ES-I3 (cell line): ENCODE results near the gene PPARA.

Experiments used
- H3K36me3 ChIP-seq: 2 replicates; pipeline ENCODE4 v1.6.1; 2013; ENCODE audit warnings: mild to moderate bottlenecking, low read length, control low read depth, moderate library complexity; ENCODE audit not compliant: insufficient read depth
- H3K4me1 ChIP-seq: 2 replicates; pipeline ENCODE4 v1.6.1; 2013; ENCODE audit warnings: mild to moderate bottlenecking, control low read depth, low read length; ENCODE audit not compliant: insufficient read depth
- H3K9ac ChIP-seq: 2 replicates; pipeline ENCODE4 v1.6.1; 2013; ENCODE audit warnings: low read depth, mild to moderate bottlenecking, low read length, moderate library complexity
- H3K9me3 ChIP-seq: 2 replicates; pipeline ENCODE4 v1.6.1; 2013; ENCODE audit warnings: mild to moderate bottlenecking, low read length, moderate library complexity; ENCODE audit not compliant: control insufficient read depth, insufficient read depth

Gene PPARA

DNA sequence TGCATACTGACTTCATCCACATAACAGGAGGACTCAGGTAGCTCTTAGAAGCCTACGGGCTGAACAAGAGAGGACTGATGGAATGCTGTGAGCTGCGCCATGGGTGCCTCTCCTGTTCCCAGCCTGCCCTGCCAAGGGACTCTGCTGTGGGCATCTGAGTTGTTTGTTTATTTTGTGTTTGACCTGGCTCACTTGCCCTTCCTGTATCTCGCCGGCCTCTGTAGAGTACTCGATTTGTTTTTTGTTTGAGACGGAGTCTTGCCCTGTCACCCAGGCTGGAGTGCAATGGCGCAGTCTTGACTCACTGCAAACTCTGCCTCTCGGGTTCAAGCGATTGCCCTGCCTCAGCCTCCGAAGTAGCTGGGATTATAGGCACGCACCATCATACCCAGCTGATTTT is 119.2 kb downstream of the PPARA start:
- Histone ChIP-seq H3K9ac (no peak overlapping the region), H3K36me3 (no peaks in the 10 kb centered on the region), H3K4me1 (no peaks in the 10 kb centered on the region), H3K9me3 (no peaks in the 10 kb centered on the region; the same call in 1 of the 2 replicates)

DNA sequence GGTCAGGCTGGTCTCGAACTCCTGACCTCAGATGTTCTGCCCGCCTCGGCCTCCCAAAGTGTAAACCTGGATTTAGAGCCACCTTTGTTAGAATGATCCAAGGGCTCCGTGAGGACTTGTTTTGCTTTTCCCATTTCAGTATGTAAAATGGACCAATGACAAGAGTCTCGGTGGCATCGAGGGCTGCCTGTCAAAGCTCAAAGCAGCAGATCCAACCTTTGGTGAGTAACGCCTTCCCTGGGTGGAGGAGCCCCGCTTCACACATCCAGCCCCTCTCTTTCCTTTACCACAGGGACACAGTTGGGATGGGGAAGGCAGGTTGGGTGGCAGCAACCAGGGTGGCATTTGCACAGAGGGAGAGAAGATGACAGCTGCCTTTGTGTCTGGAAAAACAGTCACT is 121.9 kb downstream of the PPARA start:
- Histone ChIP-seq H3K4me1 (no peaks in the 10 kb centered on the region), H3K9me3 (no peaks in the 10 kb centered on the region), H3K36me3 (no peaks in the 10 kb centered on the region), H3K9ac (no peak overlapping the region)

DNA sequence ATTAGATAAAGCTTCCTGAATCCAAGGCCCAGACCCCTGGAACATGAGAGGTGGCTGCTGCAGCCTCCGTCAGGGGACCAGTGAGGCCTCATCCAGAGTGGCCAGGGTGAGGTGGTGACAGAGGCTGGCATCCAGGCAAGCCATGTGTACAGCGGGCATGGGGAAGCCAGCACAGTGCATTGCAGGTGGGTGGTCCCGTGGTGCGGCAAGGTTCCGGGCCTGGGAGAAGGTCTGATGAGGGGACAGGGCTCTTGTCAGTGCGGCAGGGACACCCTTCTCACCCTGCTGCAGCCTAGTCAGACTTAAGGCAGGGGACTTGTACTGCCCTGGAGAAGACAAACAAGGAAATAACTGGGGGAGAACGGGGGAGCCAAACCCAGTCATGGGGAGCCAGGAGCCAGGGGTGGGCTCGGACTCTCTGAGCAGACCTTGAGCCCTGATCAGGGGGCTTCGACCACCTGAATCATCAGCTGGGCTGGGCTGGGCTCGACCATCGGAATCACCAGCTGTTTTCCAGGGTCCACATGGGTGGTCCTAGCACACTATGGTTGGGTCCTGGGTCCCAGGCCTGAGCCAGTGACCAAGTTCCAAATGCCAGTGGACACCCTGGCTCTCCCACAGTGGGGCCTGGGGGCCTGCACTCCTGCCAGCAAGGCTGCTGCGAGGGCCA is 122.6 kb downstream of the PPARA start:
- Histone ChIP-seq H3K9me3 (no peaks in the 10 kb centered on the region), H3K4me1 (no peaks in the 10 kb centered on the region), H3K9ac (no peak overlapping the region), H3K36me3 (no peaks in the 10 kb centered on the region)

DNA sequence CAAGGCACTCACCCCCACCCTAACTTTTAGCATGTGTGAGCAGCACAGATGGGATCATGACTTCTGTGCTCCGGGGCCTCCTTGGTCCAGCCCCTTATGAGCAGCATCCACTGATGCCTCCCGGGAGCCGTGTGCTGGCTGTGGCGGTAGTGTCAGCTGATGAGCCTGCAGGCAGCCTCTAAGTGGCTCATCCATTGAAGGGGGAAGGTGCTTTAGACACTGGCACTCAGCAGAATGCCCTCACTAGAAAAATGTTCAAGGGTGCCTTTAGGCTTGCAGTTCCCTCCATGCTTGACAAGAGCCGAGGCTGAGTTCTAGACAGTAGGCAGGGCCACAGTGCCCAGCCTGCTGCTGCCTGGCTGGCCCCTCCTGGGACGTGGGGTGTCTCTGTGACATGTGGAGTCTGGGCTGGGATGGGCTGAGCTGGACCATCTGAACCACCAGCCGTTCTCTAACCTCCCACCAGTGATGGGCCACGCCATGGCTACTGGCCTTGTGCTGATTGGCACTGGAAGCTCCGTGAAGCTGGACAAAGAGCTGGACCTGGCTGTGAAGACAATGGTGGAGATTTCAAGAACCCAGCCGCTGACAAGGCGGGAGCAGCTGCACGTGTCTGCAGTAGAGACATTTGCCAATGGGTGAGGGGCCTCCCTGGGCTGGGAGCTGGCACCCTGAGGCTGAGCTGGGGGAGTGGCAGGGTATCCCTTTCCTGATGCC is 123.3 kb downstream of the PPARA start:
- Histone ChIP-seq H3K9ac (no peak overlapping the region), H3K36me3 (no peaks in the 10 kb centered on the region), H3K4me1 (no peaks in the 10 kb centered on the region), H3K9me3 (no peaks in the 10 kb centered on the region)

DNA sequence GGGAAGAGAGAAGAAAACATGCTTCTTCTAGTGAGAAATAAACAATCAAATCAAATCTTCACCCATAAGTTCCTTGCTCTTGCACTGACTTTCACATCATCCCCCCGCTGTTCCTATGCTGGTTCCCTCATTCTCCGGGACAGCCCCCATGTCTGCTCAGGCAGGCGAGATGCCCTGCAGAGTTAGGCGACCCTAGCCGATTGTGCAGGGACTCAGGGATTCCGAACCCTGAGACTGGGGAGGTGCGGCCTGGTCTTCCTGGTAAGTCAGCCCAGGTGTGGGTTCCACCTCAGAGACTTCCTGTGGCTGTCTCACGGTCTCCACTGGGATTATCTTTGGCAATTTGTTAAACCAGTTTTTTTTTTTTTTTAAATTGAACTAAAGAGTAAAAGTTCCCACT is 124.1 kb downstream of the PPARA start:
- no peaks in the 10 kb centered on the region for H3K36me3 ChIP-seq
- no peaks in the 10 kb centered on the region for H3K4me1 ChIP-seq
- H3K9ac ChIP-seq = no peak overlapping the region
- no peaks in the 10 kb centered on the region for H3K9me3 ChIP-seq

DNA sequence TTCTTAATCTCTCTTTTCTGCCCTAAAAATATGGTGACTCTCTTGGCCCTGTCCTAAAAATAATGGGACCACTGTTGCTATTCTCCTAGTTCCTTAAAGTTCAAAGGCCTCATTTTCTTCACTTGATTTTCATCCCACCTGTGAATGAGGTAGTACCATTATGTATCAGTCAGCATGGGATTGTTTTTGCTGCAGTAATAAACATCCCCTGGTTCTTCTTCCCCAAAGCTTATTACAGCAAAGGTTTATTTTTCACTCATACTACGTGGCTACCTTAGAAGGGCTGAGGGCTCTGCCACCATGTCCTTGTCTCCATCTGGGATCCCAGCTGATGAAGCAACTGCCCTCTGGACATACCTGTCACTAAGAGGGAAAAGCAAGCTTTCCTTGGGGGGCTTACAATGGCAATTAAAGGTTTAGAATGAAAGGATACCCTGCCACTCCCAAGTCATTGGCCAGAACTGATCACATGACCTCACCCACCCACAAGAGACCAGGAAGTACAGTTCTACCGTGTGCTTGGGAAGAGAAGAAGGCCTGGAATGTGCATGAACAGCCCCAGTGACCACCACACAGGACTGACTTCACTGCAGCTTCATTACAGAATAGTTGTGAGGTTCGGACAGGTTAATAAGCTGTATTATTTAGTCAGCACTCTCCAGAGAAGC is 125.3 kb downstream of the PPARA start:
- Histone ChIP-seq H3K4me1 (no peaks in the 10 kb centered on the region), H3K36me3 (no peaks in the 10 kb centered on the region), H3K9me3 (no peaks in the 10 kb centered on the region), H3K9ac (no peak overlapping the region)

DNA sequence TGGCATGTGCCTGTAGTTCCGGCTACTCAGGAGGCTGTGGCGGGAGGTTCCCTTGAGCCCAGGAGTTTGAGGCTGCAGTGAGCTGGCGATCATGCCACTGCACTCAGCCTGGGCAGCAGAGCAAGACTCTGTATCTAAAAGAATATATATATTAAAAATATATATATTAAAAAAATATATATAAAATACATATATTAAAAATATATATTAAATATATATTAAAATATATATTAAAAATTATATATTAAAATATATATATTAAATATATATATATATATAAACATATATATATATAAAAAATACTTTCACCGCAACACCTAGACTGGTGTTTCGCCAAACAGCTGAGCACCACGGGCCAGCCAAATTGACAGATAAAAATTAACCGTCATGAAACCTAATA is 126.2 kb downstream of the PPARA start:
- H3K9ac ChIP-seq = no peak overlapping the region
- H3K36me3 ChIP-seq = no peaks in the 10 kb centered on the region
- no peaks in the 10 kb centered on the region for H3K9me3 ChIP-seq
- no peaks in the 10 kb centered on the region for H3K4me1 ChIP-seq

DNA sequence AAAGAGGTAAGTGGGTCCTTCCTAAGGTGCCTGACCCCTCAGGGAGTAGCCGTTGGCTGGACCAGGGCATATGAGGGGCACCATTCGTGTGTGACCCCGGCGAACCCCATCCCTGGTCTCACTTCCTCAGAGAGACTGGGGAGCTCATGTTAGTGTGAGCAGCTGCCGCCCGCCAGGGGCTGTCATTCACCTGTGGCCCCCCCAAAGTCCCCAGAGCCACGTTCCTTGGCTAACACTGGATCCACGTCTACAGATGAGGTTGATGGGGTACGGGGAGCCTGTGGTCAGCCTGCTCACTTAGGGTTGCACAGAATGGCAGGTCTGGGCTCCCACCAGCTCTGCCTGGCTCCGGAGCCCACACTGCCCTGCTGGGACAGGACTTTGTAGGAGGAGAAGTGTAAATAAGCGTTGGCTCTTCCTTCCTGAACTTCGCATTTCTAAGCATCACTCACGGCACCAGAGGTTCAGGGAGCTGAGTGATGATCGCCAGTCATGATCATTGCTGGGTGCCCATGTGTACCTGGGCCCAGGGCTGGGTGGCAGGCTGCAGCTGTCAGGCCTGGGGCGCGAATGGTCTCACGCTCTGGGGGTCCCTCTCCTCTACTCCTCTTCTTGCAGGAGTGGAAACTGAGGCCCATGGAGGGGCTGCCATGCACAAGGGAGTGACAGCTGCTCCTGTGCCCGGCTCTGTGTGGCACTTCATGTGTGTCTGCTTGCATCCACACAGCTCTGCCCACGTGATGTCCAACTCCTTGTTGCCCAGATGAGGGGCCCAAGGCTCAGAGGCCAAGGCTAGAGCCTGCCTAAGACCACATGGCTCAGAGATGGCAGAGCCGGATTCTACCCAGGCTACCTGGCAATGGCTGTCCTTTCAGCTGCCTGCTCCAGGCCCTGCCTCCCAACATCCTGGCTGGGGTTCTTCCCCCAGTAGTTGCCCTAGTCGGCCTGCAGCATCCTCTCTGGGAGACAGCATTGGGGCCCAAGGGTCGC is 128.6 kb downstream of the PPARA start:
- no peaks in the 10 kb centered on the region for H3K9me3 ChIP-seq
- no peak overlapping the region for H3K9ac ChIP-seq
- H3K4me1 ChIP-seq = no peaks in the 10 kb centered on the region
- H3K36me3 ChIP-seq = no peaks in the 10 kb centered on the region

DNA sequence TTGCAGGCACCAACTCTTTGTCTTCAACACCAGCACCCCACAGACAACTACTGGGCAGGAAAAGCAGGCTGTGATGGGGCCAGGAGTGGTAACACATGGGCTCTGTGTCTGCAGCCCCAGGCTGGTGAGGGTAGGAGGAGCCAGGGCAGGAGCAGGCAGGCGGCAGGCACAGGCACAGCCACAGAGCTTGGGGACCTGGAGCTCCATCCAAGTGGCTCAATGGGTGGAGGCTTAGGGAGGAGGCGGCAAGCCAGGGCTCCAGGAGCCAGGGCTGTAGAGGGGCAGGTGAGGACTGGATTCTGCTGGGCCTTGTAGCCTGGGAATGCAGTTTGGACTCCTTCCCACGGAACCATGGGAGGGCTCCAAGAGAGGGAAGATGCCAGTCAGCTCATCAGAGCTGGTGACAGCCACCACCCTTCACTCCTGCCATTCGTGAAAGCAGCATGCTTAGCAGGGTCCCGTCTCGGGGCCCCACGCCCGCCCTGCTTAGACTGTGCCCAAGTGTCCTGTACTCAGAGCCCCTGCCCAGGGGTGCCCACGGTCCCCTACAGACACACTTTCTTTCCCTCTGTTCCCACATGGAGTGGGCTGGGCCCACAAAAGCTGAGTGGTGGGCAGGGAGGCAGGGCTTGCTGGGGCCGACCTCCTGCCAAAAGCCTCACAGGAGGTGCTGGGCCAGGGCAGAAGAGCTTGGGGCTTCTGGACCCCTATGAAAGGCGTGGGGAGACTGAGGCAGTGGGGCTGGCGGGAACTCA is 129.9 kb downstream of the PPARA start:
- H3K36me3 ChIP-seq = no peaks in the 10 kb centered on the region
- no peaks in the 10 kb centered on the region for H3K9me3 ChIP-seq
- H3K9ac ChIP-seq = no peak overlapping the region
- no peaks in the 10 kb centered on the region for H3K4me1 ChIP-seq

DNA sequence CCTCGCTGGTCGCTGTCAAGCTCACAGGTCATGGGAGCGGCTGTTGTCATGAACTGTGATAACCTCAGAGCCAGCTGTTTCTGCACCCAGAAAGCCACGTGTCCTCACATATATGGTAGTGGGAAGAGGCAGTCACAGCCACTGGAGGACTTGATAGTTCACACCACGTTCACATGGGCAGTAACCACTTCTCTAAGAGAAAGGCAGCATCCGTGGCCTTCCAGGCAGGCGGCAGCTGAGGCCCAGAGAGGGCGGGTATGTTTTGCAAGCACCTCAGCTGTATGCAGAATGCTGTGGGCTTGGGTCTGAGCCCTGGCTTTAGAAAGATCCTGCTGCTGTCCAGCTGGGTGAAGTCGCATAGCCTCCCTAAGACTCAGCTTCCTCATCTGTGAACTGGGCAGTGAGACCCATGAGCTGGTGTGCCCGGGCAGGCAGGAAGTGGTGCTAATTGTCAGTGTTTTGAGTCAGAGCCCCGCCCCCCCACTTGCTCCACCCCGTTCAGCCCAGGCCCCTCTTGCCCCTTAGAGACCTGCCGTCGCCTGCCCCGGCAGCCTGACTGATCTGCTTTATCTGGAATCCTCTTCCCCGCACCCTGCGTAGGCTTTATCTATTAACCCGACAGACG is 130.8 kb downstream of the PPARA start:
- Histone ChIP-seq H3K9ac (no peak overlapping the region), H3K36me3 (no peaks in the 10 kb centered on the region), H3K9me3 (no peaks in the 10 kb centered on the region), H3K4me1 (no peaks in the 10 kb centered on the region)

DNA sequence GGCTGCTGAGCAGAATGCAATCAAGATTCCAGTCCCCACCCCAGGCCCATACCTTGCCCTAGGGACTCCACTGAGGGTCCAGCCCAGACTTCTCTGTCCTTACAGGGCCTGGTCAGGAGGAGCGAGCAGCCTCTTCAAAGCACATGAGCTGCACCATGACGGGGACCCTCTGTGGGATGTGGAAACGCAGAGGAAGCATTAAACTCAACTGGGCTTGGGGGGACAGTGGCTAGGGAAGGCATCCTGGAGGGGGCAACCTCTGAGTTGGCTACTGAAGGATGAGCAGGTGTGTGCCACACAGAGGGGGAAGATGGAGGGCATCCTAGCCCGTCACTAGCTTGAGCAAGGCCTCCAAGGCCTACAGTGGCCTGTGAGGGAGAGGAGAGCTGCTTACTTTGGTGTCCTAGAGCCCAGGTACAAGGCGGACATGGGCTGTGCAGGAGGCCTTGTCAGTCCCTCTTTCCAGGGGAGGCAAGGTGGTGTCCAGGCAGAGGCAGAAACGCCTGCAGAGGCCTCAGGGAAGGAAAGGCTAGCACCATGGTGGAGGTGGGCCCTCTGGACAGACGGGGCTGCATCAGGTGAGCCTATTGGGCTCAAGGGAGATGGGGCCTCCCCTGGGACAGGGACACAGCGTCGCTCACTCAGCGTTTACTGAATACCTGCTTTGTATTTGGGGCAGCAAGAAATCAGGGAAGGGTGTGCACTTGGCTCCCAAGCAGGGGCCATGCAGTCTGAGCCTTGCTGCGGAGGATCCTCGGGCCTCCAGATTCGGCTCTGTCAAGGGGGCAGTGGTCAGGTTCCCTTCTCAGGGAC is 131.7 kb downstream of the PPARA start:
- no peaks in the 10 kb centered on the region for H3K36me3 ChIP-seq
- no peaks in the 10 kb centered on the region for H3K9me3 ChIP-seq
- no peak overlapping the region for H3K9ac ChIP-seq
- H3K4me1 ChIP-seq = no peaks in the 10 kb centered on the region

DNA sequence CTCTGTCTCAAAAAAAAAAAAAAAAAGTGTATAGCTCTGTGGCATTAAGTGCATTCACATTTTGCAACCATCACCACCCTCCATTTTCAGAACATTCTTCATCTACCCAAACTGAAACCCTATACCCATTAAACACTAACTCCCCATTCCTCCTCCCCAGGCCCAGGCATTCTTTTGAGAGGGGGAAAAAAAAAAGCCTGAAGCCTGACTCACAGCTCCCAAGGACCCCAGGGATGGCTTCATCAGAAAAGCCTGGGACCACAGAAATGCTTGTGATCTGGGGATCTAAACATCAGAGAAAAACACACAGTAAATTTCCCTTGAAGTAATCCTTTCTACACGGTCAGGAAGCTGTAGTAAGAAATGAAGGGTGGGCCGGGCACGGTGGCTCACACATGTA is 135.7 kb downstream of the PPARA start:
- no peaks in the 10 kb centered on the region for H3K4me1 ChIP-seq
- H3K9me3 ChIP-seq = no peaks in the 10 kb centered on the region
- H3K9ac ChIP-seq = no peak overlapping the region
- H3K36me3 ChIP-seq = no peaks in the 10 kb centered on the region
